K562 (cell line): ENCODE data around the gene C17orf78. TPM values are rescaled to one million over a fixed set of nuclear protein-coding genes. Genes with fewer than 3 reads are reported as not detected.

ENCODE experiments used
- ATAC-seq: fragments of 200-7000 bp; cut with Tn5 transposase; 3 replicates; pipeline ENCODE4 v1.9.1; 2020; ENCODE audit warnings: moderate library complexity
- BruUV-seq: library from RNA; stranded (reverse); fragments of 400-500 nt; replicated peaks from 2 replicates; lab custom pipeline; 2021; lab: Mats Ljungman, UMichigan
- CTCF ChIA-PET: fragments of 300-600 bp; formaldehyde crosslinking; extraction: SDS; loops from one replicate; lab custom pipeline; 2021; ENCODE audit warnings: low intra/inter-chr PET ratio; lab: Yijun Ruan, JAX
- POLR2A ChIA-PET: fragments of 300-600, 350-650 bp; sonication (Branson Sonifier 250); formaldehyde crosslinking; extraction: SDS; loops from one replicate; lab custom pipeline; 2021; ENCODE audit warnings: antibody characterized with exemption, inconsistent platforms; lab: Yijun Ruan, JAX
- DNase-seq, 4 experiments: peaks; one replicate each; pipeline versions ENCODE4 v3.0.0 to v3.0.0-alpha.2; 2011 to 2018; ENCODE audit warnings: low spot score in 3 of 4, mixed read lengths in 3 of 4; ENCODE audit errors: extremely low read depth in 1 of 4
- FAIRE-seq: peaks from 2 replicates; lab custom pipeline; 2011; peaks lifted over from hg19 to GRCh38; lab: Jason Lieb, UNC
- H2AFZ ChIP-seq: 2 replicates; pipeline ENCODE4 v1.6.0; 2011; ENCODE audit warnings: low read depth, low read length, control low read depth, inconsistent platforms
- H3K27ac ChIP-seq: fragments of 200-600 bp; 3 replicates; pipeline ENCODE4 v1.8.0; 2011; ENCODE audit warnings: low read depth, mild to moderate bottlenecking, control low read depth, inconsistent platforms, low read length, moderate library complexity, mixed read lengths; ENCODE audit errors: extremely low read depth
- H3K27me3 ChIP-seq, 2 experiments: fragments of 300-600 bp in 1 of 2; 2 replicates in 1 of 2; 3 replicates in 1 of 2; pipeline versions ENCODE4 v1.6.0 to v1.8.0; 2011; ENCODE audit warnings: inconsistent platforms in 2 of 2, low read length in 2 of 2, mild to moderate bottlenecking in 1 of 2, mixed read lengths in 1 of 2, moderate library complexity in 1 of 2; ENCODE audit not compliant: control insufficient read depth in 2 of 2, insufficient read depth in 2 of 2
- H3K36me3 ChIP-seq: fragments of 300-600 bp; 3 replicates; pipeline ENCODE4 v1.8.0; 2011; ENCODE audit warnings: mild to moderate bottlenecking, low read length, inconsistent platforms; ENCODE audit not compliant: control insufficient read depth, insufficient read depth
- H3K4me1 ChIP-seq, 2 experiments: fragments of 200-600 bp in 1 of 2; replicated peaks in 1 of 2; 2 replicates in 1 of 2; 3 replicates in 1 of 2; pipeline versions ENCODE4 v1.5.1 to v1.8.0; 2011; ENCODE audit warnings: inconsistent platforms in 2 of 2, low read length in 2 of 2, mild to moderate bottlenecking in 1 of 2, mixed read lengths in 1 of 2, moderate library complexity in 1 of 2; ENCODE audit not compliant: control insufficient read depth in 2 of 2, insufficient read depth in 2 of 2
- H3K4me2 ChIP-seq: 2 replicates; pipeline ENCODE4 v1.6.1; 2011; ENCODE audit warnings: low read length, control low read depth, inconsistent platforms, mixed read lengths; ENCODE audit not compliant: insufficient read depth
- H3K4me3 ChIP-seq: fragments of 200-600 bp; sonication (generic), shearing (Covaris generic); 2 replicates; pipeline ENCODE4 v1.5.1; 2016; ENCODE audit warnings: control low read depth, inconsistent platforms
- H3K79me2 ChIP-seq: fragments of 200-600 bp; 3 replicates; pipeline ENCODE4 v1.8.0; 2011; ENCODE audit warnings: low read length, inconsistent platforms; ENCODE audit not compliant: control insufficient read depth, insufficient read depth
- H3K9ac ChIP-seq, 2 experiments: 2 replicates each; pipeline versions ENCODE4 v1.6.0 to v1.6.1; 2011; ENCODE audit warnings: low read depth in 2 of 2, low read length in 2 of 2, control low read depth in 1 of 2, inconsistent platforms in 1 of 2, mild to moderate bottlenecking in 1 of 2, mixed read lengths in 1 of 2; ENCODE audit not compliant: insufficient read depth in 1 of 2
- H3K9me1 ChIP-seq: one replicate; pipeline ENCODE4 v1.6.0; 2011; ENCODE audit warnings: inconsistent platforms, mild to moderate bottlenecking, low read length, moderate library complexity; ENCODE audit not compliant: control insufficient read depth, insufficient read depth
- H3K9me3 ChIP-seq: replicated peaks from 2 replicates; pipeline ENCODE4 v1.5.1; 2011; ENCODE audit warnings: low read depth, low read length, inconsistent platforms; ENCODE audit not compliant: control insufficient read depth, insufficient read depth
- H4K20me1 ChIP-seq: replicated peaks from 2 replicates; pipeline ENCODE4 v1.6.1; 2011; ENCODE audit warnings: low read length, inconsistent platforms, mixed read lengths; ENCODE audit not compliant: control insufficient read depth, insufficient read depth
- ARID1B ChIP-seq: fragments of 450-650 bp; IDR thresholded peaks from 2 replicates; pipeline ENCODE4 v1.6.1; 2016; ENCODE audit warnings: antibody characterized with exemption, mild to moderate bottlenecking, inconsistent platforms
- BCOR ChIP-seq: fragments of 450-650 bp; IDR thresholded peaks from 2 replicates; pipeline ENCODE4 v1.6.1; 2016
- KDM1A ChIP-seq, 2 experiments: fragments of 450-650 bp; IDR thresholded peaks; 2 replicates each; pipeline ENCODE4 v1.6.1; 2016; ENCODE audit warnings: mild to moderate bottlenecking in 2 of 2
- MED1 ChIP-seq: sonication (generic); formaldehyde crosslinking; IDR thresholded peaks from 2 replicates; pipeline ENCODE4 v1.8.1; 2023; ENCODE audit warnings: missing genetic modification reagents, borderline replicate concordance
- MTA3 ChIP-seq: fragments of 450-650 bp; formaldehyde crosslinking; IDR thresholded peaks from 2 replicates; pipeline ENCODE4 v1.6.1; 2017; ENCODE audit warnings: mild to moderate bottlenecking, borderline replicate concordance
- RBM25 ChIP-seq: fragments of 200-400 bp; formaldehyde crosslinking; IDR thresholded peaks from 2 replicates; pipeline ENCODE4 v1.6.1; 2018; ENCODE audit warnings: low read length, low read depth, moderate library complexity; ENCODE audit not compliant: severe bottlenecking
- RCOR1 ChIP-seq, 2 experiments: IDR thresholded peaks; 2 replicates each; pipeline ENCODE4 v1.6.1; 2012; ENCODE audit warnings: low read depth in 2 of 2, low read length in 2 of 2, borderline replicate concordance in 1 of 2, improper control_type of control experiment in 1 of 2
- SMARCA5 ChIP-seq: fragments of 450-650 bp; IDR thresholded peaks from 2 replicates; pipeline ENCODE4 v1.6.1; 2016
- TEAD4 ChIP-seq, 2 experiments: sonication (generic) in 1 of 2; formaldehyde crosslinking in 1 of 2; IDR thresholded peaks; 2 replicates each; pipeline versions ENCODE4 v1.6.1 to v1.8.0; 2012 to 2022; ENCODE audit warnings: borderline replicate concordance in 1 of 2, inconsistent platforms in 1 of 2, low read length in 1 of 2, mild to moderate bottlenecking in 1 of 2, missing genetic modification reagents in 1 of 2
- ZFP36 ChIP-seq: fragments of 150-350 bp; IDR thresholded peaks from 2 replicates; pipeline ENCODE4 v1.6.1; 2018; ENCODE audit warnings: low read length, low read depth; ENCODE audit not compliant: partially characterized antibody
- WGBS: fragments of 100-300 bp; shearing (Covaris generic); methylation state at CpG from one replicate; pipeline ENCODE4 v1.1.6; 2016; ENCODE audit warnings: low coverage, mixed read lengths; ENCODE audit not compliant: insufficient coverage; ENCODE audit errors: missing lambda C conversion rate; 5-methylcytosine and 5-hydroxymethylcytosine counted together
- in situ Hi-C: fragments of 300-500 bp; cut with MboI; formaldehyde crosslinking; loops from 4 replicates; pipeline ENCODE4 v1.15.0; 2018; ENCODE audit warnings: inconsistent platforms, mixed read lengths
- intact Hi-C: fragments of 100-400 bp; cut with micrococcal nuclease; formaldehyde crosslinking; loops from 2 replicates; pipeline ENCODE4 v1.14.2; 2022
- polyA plus RNA-seq, 8 experiments: library from polyadenylated mRNA; depleted of rRNA in 4 of 8; stranded (reverse) in 5 of 8; unstranded in 3 of 8; fragments of >200 nt; fragmentation: Nextera tagmentation in 2 of 8; fragmentation: Illumina TruSeq in 1 of 8; extraction: Ambion mirVana in 2 of 8; extraction: Trizol in 1 of 8; gene quantifications; 2 replicates each; pipeline versions ENCODE4 v1.2.1 to v1.2.3, GENCODE V29; 2011 to 2014; ENCODE audit warnings: inconsistent platforms in 1 of 8, missing spikeins in 1 of 8
- total RNA-seq, 7 experiments: library from RNA; depleted of rRNA in 6 of 7; stranded (reverse); fragments of >200 nt in 6 of 7; fragmentation: Illumina TruSeq in 2 of 7; extraction: Trizol in 2 of 7; gene quantifications; 2 replicates each; pipeline versions ENCODE4 v1.2.1 to v1.2.3, GENCODE V29; 2011 to 2021; ENCODE audit warnings: low replicate concordance in 1 of 7
- TF ChIP-seq, protein P1 (sequence below), 2 experiments: fragments of 450-650 bp; conservative IDR thresholded peaks; 2 replicates each; pipeline ENCODE4 v1.6.1; 2017; ENCODE audit warnings: mild to moderate bottlenecking in 2 of 2, moderate library complexity in 2 of 2
- TF ChIP-seq, protein P2 (sequence below): fragments of 200-800 bp; sonication (Bioruptor generic); IDR thresholded peaks from 2 replicates; pipeline ENCODE4 v1.6.1; 2016; ENCODE audit warnings: missing genetic modification characterization, missing compliant biosample characterization

C17orf78 gene
- total and polyA plus RNA-seq, 9 of the 15 experiments (the other 6 are each of a cell fraction or from before 2014, with no cell fraction given): not detected

DNA sequence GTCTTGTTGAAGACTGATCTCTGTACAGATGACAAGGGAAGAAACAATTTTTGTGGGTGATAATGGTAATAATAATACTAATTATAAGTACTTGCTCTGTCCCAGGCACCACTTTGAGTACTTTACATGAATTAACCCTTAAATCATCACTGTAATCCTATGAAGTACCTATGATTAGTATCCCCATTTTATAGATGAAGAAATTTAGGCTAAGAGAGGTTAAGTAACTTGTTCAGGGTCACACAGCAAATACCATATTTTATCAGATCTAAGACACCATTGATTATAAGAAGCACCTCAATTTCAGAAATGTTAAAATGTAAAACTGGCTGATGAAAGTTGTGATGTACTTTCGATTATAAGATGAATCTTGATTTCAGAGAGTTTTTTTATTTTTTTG is 49.5 kb downstream of the C17orf78 start:
- H3K9me1 ChIP-seq: no peaks in the 10 kb centered on the region
- WGBS: 56% methylated on average over 1 of the region's 1 CpG
- H3K79me2 ChIP-seq: no peaks in the 10 kb centered on the region
- DNase-seq: no peak
- H3K27me3 ChIP-seq: no peaks in the 10 kb centered on the region
- H3K9ac ChIP-seq: no peak overlapping the region
- H3K36me3 ChIP-seq: peaks cover 71% of the 10 kb centered on the region
- intact Hi-C loops (no loop called here), in situ Hi-C loops (no loop called here)
- H3K27ac ChIP-seq: no peak overlapping the region
- H3K4me2 ChIP-seq: no peak overlapping the region
- no peak overlapping the region for H2AFZ ChIP-seq
- POLR2A ChIA-PET: no interaction called here
- FAIRE-seq: no peak
- H3K4me1 ChIP-seq: peaks cover 3 to 6% of the 10 kb centered on the region in 2 experiments; a peak in 3 of 5 replicates
- H3K9me3 ChIP-seq: no peaks in the 10 kb centered on the region
- H4K20me1 ChIP-seq: no peaks in the 10 kb centered on the region
- TF ChIP-seq ARID1B (no peak), BCOR (peak; percentile 83), MED1 (CRISPR knock-in tag) (no peak), MTA3 (no peak), RCOR1 (IDR thresholded peaks at IDR 0.05; ENCODE audit: borderline replicate concordance in 1 of 2, low read depth in 2 of 2, low read length in 2 of 2) (no peak), SMARCA5 (peak; percentile 55; the same call in 1 of the 2 replicates), KDM1A (IDR thresholded peaks at IDR 0.05) (0 out of 4 replicates have a peak, but pooled peaks of 1 of the 2 experiments have one; percentile 11), TEAD4 (IDR thresholded peaks at IDR 0.05; ENCODE audit: low read length) (no peak), TEAD4 (CRISPR knock-in tag; IDR thresholded peaks at IDR 0.05; ENCODE audit: borderline replicate concordance) (no peak), ZFP36 (peak; percentile 68), RBM25 (peak; percentile 98)
- TF ChIP-seq, protein P1, sequence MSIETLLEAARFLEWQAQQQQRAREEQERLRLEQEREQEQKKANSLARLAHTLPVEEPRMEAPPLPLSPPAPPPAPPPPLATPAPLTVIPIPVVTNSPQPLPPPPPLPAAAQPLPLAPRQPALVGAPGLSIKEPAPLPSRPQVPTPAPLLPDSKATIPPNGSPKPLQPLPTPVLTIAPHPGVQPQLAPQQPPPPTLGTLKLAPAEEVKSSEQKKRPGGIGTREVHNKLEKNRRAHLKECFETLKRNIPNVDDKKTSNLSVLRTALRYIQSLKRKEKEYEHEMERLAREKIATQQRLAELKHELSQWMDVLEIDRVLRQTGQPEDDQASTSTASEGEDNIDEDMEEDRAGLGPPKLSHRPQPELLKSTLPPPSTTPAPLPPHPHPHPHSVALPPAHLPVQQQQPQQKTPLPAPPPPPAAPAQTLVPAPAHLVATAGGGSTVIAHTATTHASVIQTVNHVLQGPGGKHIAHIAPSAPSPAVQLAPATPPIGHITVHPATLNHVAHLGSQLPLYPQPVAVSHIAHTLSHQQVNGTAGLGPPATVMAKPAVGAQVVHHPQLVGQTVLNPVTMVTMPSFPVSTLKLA (conservative IDR thresholded peaks at IDR 0.05): no peak
- TF ChIP-seq, protein P2, sequence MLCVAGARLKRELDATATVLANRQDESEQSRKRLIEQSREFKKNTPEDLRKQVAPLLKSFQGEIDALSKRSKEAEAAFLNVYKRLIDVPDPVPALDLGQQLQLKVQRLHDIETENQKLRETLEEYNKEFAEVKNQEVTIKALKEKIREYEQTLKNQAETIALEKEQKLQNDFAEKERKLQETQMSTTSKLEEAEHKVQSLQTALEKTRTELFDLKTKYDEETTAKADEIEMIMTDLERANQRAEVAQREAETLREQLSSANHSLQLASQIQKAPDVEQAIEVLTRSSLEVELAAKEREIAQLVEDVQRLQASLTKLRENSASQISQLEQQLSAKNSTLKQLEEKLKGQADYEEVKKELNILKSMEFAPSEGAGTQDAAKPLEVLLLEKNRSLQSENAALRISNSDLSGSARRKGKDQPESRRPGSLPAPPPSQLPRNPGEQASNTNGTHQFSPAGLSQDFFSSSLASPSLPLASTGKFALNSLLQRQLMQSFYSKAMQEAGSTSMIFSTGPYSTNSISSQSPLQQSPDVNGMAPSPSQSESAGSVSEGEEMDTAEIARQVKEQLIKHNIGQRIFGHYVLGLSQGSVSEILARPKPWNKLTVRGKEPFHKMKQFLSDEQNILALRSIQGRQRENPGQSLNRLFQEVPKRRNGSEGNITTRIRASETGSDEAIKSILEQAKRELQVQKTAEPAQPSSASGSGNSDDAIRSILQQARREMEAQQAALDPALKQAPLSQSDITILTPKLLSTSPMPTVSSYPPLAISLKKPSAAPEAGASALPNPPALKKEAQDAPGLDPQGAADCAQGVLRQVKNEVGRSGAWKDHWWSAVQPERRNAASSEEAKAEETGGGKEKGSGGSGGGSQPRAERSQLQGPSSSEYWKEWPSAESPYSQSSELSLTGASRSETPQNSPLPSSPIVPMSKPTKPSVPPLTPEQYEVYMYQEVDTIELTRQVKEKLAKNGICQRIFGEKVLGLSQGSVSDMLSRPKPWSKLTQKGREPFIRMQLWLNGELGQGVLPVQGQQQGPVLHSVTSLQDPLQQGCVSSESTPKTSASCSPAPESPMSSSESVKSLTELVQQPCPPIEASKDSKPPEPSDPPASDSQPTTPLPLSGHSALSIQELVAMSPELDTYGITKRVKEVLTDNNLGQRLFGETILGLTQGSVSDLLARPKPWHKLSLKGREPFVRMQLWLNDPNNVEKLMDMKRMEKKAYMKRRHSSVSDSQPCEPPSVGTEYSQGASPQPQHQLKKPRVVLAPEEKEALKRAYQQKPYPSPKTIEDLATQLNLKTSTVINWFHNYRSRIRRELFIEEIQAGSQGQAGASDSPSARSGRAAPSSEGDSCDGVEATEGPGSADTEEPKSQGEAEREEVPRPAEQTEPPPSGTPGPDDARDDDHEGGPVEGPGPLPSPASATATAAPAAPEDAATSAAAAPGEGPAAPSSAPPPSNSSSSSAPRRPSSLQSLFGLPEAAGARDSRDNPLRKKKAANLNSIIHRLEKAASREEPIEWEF (CRISPR knock-in tag): no peak
- no TSS peak for BruUV-seq
- no peak overlapping the region for H3K4me3 ChIP-seq
- CTCF ChIA-PET: no interaction called here
- ATAC-seq: no peak
